Measurements from ENCODE around the gene WFIKKN2.

- TF ChIP-seq MED8 (CRISPR knock-in tag; IDR thresholded peaks at IDR 0.05; ENCODE audit: insufficient replicate concordance), result no peak
- no peak for TF ChIP-seq ATF7 (IDR thresholded peaks at IDR 0.05)
- TF ChIP-seq ATF7 (CRISPR knock-in tag; IDR thresholded peaks at IDR 0.05), result no peak
- no peak for TF ChIP-seq ZSCAN20 (CRISPR knock-in tag; IDR thresholded peaks at IDR 0.05; ENCODE audit: borderline replicate concordance)
- TF ChIP-seq HCFC1 (IDR thresholded peaks at IDR 0.05; ENCODE audit: low read depth, low read length), result no peak
- TF ChIP-seq, protein P1, sequence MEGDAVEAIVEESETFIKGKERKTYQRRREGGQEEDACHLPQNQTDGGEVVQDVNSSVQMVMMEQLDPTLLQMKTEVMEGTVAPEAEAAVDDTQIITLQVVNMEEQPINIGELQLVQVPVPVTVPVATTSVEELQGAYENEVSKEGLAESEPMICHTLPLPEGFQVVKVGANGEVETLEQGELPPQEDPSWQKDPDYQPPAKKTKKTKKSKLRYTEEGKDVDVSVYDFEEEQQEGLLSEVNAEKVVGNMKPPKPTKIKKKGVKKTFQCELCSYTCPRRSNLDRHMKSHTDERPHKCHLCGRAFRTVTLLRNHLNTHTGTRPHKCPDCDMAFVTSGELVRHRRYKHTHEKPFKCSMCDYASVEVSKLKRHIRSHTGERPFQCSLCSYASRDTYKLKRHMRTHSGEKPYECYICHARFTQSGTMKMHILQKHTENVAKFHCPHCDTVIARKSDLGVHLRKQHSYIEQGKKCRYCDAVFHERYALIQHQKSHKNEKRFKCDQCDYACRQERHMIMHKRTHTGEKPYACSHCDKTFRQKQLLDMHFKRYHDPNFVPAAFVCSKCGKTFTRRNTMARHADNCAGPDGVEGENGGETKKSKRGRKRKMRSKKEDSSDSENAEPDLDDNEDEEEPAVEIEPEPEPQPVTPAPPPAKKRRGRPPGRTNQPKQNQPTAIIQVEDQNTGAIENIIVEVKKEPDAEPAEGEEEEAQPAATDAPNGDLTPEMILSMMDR (CRISPR knock-in tag; IDR thresholded peaks at IDR 0.05), result no peak
- no peak for TF ChIP-seq REPIN1 (CRISPR knock-in tag; IDR thresholded peaks at IDR 0.05; ENCODE audit: borderline replicate concordance, low read depth)
- no peak for TF ChIP-seq RARA (CRISPR knock-in tag; IDR thresholded peaks at IDR 0.05)
- TF ChIP-seq ZNF574 (CRISPR knock-in tag; IDR thresholded peaks at IDR 0.05), result no peak
Measured at GRCh38 chr17:50879086-50879485, 43.7 kb downstream of the WFIKKN2 start.
